Left lung (tissue), 10 donors: ENCODE measurements around the gene PRKN. TPM values are rescaled to one million over a fixed set of nuclear protein-coding genes. Genes with fewer than 3 reads are reported as not detected.

Experiments used
- ATAC-seq: fragments of 200-7000 bp; cut with Tn5 transposase; one replicate; pipeline ENCODE4 v1.9.1; 2020; ENCODE audit warnings: moderate library complexity
- DNase-seq, 4 donors: peaks; one replicate each; pipeline ENCODE4 v3.0.0-alpha.2; 2013 to 2020
- H3K27ac ChIP-seq, 2 donors: fragments of 200-600 bp; sonication (generic) in 1 of 2; one replicate each; pipeline versions ENCODE4 v1.5.0 to v1.8.0; 2020 to 2021
- H3K27me3 ChIP-seq, 2 donors: fragments of 200-600 bp; sonication (generic) in 1 of 2; one replicate each; pipeline versions ENCODE4 v1.5.0 to v1.8.0; 2020 to 2021
- H3K36me3 ChIP-seq, 2 donors: fragments of 200-600 bp; sonication (generic) in 1 of 2; one replicate each; pipeline versions ENCODE4 v1.5.0 to v1.8.0; 2020 to 2021
- H3K4me1 ChIP-seq, 2 donors: fragments of 200-600 bp; one replicate each; pipeline ENCODE4 v1.8.0; 2021
- H3K4me3 ChIP-seq, 2 donors: fragments of 200-600 bp; sonication (generic) in 1 of 2; one replicate each; pipeline versions ENCODE4 v1.5.0 to v1.8.0; 2020 to 2021; ENCODE audit warnings: mild to moderate bottlenecking in 1 of 2
- H3K9me3 ChIP-seq, 2 donors: fragments of 200-600 bp; sonication (generic) in 1 of 2; one replicate each; pipeline versions ENCODE4 v1.5.0 to v1.8.0; 2020 to 2021
- CTCF ChIP-seq, 2 donors: fragments of 200-600 bp; sonication (generic) in 1 of 2; IDR thresholded peaks; one replicate each; pipeline versions ENCODE4 v1.5.0 to v1.8.0; 2021; ENCODE audit warnings: antibody characterized with exemption in 2 of 2
- intact Hi-C, 2 donors: fragments of 100-400 bp; cut with DNase I; formaldehyde crosslinking; loops; one replicate each; pipeline versions ENCODE4 v1.11.2 to v1.14.2; 2022
- polyA plus RNA-seq, 6 donors: library from polyadenylated mRNA; unstranded; fragments of 120-200 nt; gene quantifications; one replicate each; pipeline ENCODE4 v1.2.1, GENCODE V29; 2013; ENCODE audit not compliant: insufficient read length in 6 of 6
- total RNA-seq, 2 donors: library from RNA; stranded (reverse); fragmentation: NEBNext Ultra II Directional; extraction: Animal tissue kit (Norgen Biotek cat#: 25700); gene quantifications; one replicate each; pipeline ENCODE4 v1.2.1, GENCODE V29; 2021
- donor health status: DM: no; HTN: yes; CAD: no.
- donor health status: DM: no; HTN: no; CAD: no.

Gene PRKN
- total and polyA plus RNA-seq, 8 donors: 1.9 to 4.3 (median 2.5) TPM

GRCh38 chr6:162493917-162494316, 233.6 kb downstream of the PRKN start:
- Histone ChIP-seq H3K36me3 (no peaks in the 10 kb centered on the region), H3K27ac (no peak overlapping the region), H3K27me3 (no peaks in the 10 kb centered on the region), H3K4me3 (no peak overlapping the region), H3K9me3 (peaks cover 0 to 4% of the 10 kb centered on the region in 2 donors), H3K4me1 (no peaks in the 10 kb centered on the region)
- DNase-seq (no peak), ATAC-seq (no peak)
- intact Hi-C loops: no loop called here
- TF ChIP-seq CTCF (IDR thresholded peaks at IDR 0.05): no peak

GRCh38 chr6:162491637-162492036, 235.9 kb downstream of the PRKN start:
- H3K4me1 ChIP-seq: no peaks in the 10 kb centered on the region
- H3K9me3 ChIP-seq: peaks cover 0 to 4% of the 10 kb centered on the region in 2 donors
- H3K4me3 ChIP-seq: no peak overlapping the region
- ATAC-seq (no peak), DNase-seq (no peak)
- no peak for TF ChIP-seq CTCF (IDR thresholded peaks at IDR 0.05)
- H3K27me3 ChIP-seq: no peaks in the 10 kb centered on the region
- intact Hi-C loops: no loop called here
- H3K36me3 ChIP-seq: no peaks in the 10 kb centered on the region
- H3K27ac ChIP-seq: no peak overlapping the region

GRCh38 chr6:162489101-162489976, 238.2 kb downstream of the PRKN start:
- H3K4me1 ChIP-seq: no peaks in the 10 kb centered on the region
- ATAC-seq: no peak
- H3K27ac ChIP-seq: no peak overlapping the region
- TF ChIP-seq CTCF (IDR thresholded peaks at IDR 0.05): no peak
- H3K27me3 ChIP-seq: no peaks in the 10 kb centered on the region
- intact Hi-C loops: no loop called here
- peaks cover 0 to 4% of the 10 kb centered on the region in 2 donors for H3K9me3 ChIP-seq
- no peaks in the 10 kb centered on the region for H3K36me3 ChIP-seq
- no peak for DNase-seq
- no peak overlapping the region for H3K4me3 ChIP-seq

- no peak for TF ChIP-seq CTCF (IDR thresholded peaks at IDR 0.05)
- H3K4me1 ChIP-seq: no peaks in the 10 kb centered on the region
- H3K27me3 ChIP-seq: no peaks in the 10 kb centered on the region
- H3K36me3 ChIP-seq: no peaks in the 10 kb centered on the region
- peaks cover 0 to 4% of the 10 kb centered on the region in 2 donors for H3K9me3 ChIP-seq
- ATAC-seq (no peak), DNase-seq (no peak)
- no peak overlapping the region for H3K27ac ChIP-seq
- no peak overlapping the region for H3K4me3 ChIP-seq
- intact Hi-C loops: no loop called here
Measured at GRCh38 chr6:162488444-162488843, 239.1 kb downstream of the PRKN start.

GRCh38 chr6:162485464-162485863, 242.1 kb downstream of the PRKN start:
- DNase-seq (no peak), ATAC-seq (no peak)
- no peaks in the 10 kb centered on the region for H3K9me3 ChIP-seq
- H3K4me1 ChIP-seq: no peaks in the 10 kb centered on the region
- no peaks in the 10 kb centered on the region for H3K27me3 ChIP-seq
- no peak overlapping the region for H3K27ac ChIP-seq
- no peaks in the 10 kb centered on the region for H3K36me3 ChIP-seq
- no peak for TF ChIP-seq CTCF (IDR thresholded peaks at IDR 0.05)
- intact Hi-C loops: no loop called here
- H3K4me3 ChIP-seq: no peak overlapping the region
